ENCODE data around the gene OVOL2.

- no peak for TF ChIP-seq CTCF (conservative IDR thresholded peaks at IDR 0.05; ENCODE audit: low read depth, low read length)
- no peak for TF ChIP-seq EZH2 (IDR thresholded peaks at IDR 0.05; ENCODE audit: borderline replicate concordance, low read depth, low read length, poor library complexity, severe bottlenecking)
Measured at GRCh38 chr20:18079756-18080353, 22.1 kb upstream of the OVOL2 start.
